ENCODE measurements around the gene NDEL1.

- TF ChIP-seq EZH2 (IDR thresholded peaks at IDR 0.05) (no peak), POLR2AphosphoS5 (IDR thresholded peaks at IDR 0.05; ENCODE audit: borderline replicate concordance, low read depth, low read length) (no peak)
Observed at GRCh38 chr17:8514801-8515200, 79.1 kb downstream of the NDEL1 start.

All from SK-N-MC (cell line).